ENCODE data around the gene LMX1B.

The LMX1B gene

GRCh38 chr9:126694206-126695081 is 80.7 kb downstream of the LMX1B start:
- Histone ChIP-seq H3K4me1 (ENCODE audit: control insufficient read depth, insufficient read depth, low read length, poor library complexity, severe bottlenecking) (no peaks in the 10 kb centered on the region), H3K9me3 (ENCODE audit: control insufficient read depth, low read length) (no peaks in the 10 kb centered on the region), H3K27ac (ENCODE audit: insufficient read depth, low read length, poor library complexity, severe bottlenecking) (no peak overlapping the region), H3K4me3 (ENCODE audit: insufficient read depth, low read depth, low read length, poor library complexity, severe bottlenecking) (no peak overlapping the region), H3K27me3 (replicated peaks; ENCODE audit: control insufficient read depth, insufficient read depth, low read length, poor library complexity, severe bottlenecking) (peaks cover 5% of the 10 kb centered on the region), H3K36me3 (ENCODE audit: control insufficient read depth, insufficient read depth, low read length) (no peaks in the 10 kb centered on the region)
- DNase-seq = no peak

DNA sequence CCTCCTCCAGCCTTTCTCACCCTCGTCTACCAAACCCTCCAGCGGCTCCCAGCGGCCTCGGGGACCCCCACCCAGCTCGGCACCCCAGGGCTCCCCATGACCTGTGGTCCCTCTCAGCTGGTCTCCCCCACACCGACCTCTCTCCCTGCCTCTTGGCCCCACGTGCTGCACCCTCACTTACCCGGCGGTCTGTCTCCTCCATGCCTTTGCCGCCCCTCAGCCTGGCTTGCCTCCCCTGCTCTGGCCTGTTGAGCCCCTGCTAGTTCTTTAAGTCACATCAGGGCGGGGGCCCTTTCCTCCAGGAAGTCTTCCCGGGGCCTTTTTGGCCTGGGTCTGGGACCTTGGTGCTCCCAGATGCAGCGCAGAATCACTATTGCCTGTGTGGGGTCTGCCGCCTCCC is 81.5 kb downstream of the LMX1B start:
- H3K27me3 ChIP-seq (replicated peaks; ENCODE audit: control insufficient read depth, insufficient read depth, low read length, poor library complexity, severe bottlenecking) = no peaks in the 10 kb centered on the region
- H3K4me1 ChIP-seq (ENCODE audit: control insufficient read depth, insufficient read depth, low read length, poor library complexity, severe bottlenecking) = no peaks in the 10 kb centered on the region
- no peak overlapping the region for H3K27ac ChIP-seq (ENCODE audit: insufficient read depth, low read length, poor library complexity, severe bottlenecking)
- H3K36me3 ChIP-seq (ENCODE audit: control insufficient read depth, insufficient read depth, low read length) = no peaks in the 10 kb centered on the region
- H3K9me3 ChIP-seq (ENCODE audit: control insufficient read depth, low read length) = no peaks in the 10 kb centered on the region
- no peak overlapping the region for H3K4me3 ChIP-seq (ENCODE audit: insufficient read depth, low read depth, low read length, poor library complexity, severe bottlenecking)
- DNase-seq = no peak

DNA sequence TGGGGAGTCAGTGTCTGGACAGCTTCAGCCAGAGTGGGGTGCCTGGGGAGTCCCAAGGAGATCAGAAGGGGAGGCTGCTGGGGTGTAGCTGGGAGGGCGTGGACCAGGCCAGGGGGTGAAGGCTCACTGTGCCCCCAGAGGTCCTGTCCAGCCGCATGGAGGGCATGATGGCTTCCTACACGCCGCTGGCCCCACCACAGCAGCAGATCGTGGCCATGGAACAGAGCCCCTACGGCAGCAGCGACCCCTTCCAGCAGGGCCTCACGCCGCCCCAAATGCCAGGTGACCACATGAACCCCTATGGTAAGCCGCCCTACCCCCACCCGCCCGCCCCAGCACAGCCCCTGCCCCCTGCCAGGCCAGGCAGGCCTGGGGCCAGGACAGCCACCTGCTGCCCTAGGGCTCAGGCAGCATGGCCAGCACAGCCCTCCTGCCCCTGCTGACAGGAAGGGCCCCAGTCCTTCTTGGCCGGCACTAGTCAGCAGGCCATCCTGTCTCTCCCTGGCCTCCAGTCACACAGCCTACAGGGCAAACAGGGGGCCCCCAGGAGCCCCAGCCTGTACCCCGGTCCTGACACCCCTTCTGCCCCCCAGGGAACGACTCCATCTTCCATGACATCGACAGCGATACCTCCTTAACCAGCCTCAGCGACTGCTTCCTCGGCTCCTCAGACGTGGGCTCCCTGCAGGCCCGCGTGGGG is 82.1 kb downstream of the LMX1B start:
- Histone ChIP-seq H3K4me3 (ENCODE audit: insufficient read depth, low read depth, low read length, poor library complexity, severe bottlenecking) (no peak overlapping the region), H3K27ac (ENCODE audit: insufficient read depth, low read length, poor library complexity, severe bottlenecking) (no peak overlapping the region), H3K27me3 (replicated peaks; ENCODE audit: control insufficient read depth, insufficient read depth, low read length, poor library complexity, severe bottlenecking) (no peaks in the 10 kb centered on the region), H3K36me3 (ENCODE audit: control insufficient read depth, insufficient read depth, low read length) (no peaks in the 10 kb centered on the region), H3K9me3 (ENCODE audit: control insufficient read depth, low read length) (no peaks in the 10 kb centered on the region), H3K4me1 (ENCODE audit: control insufficient read depth, insufficient read depth, low read length, poor library complexity, severe bottlenecking) (no peaks in the 10 kb centered on the region)
- DNase-seq = no peak

DNA sequence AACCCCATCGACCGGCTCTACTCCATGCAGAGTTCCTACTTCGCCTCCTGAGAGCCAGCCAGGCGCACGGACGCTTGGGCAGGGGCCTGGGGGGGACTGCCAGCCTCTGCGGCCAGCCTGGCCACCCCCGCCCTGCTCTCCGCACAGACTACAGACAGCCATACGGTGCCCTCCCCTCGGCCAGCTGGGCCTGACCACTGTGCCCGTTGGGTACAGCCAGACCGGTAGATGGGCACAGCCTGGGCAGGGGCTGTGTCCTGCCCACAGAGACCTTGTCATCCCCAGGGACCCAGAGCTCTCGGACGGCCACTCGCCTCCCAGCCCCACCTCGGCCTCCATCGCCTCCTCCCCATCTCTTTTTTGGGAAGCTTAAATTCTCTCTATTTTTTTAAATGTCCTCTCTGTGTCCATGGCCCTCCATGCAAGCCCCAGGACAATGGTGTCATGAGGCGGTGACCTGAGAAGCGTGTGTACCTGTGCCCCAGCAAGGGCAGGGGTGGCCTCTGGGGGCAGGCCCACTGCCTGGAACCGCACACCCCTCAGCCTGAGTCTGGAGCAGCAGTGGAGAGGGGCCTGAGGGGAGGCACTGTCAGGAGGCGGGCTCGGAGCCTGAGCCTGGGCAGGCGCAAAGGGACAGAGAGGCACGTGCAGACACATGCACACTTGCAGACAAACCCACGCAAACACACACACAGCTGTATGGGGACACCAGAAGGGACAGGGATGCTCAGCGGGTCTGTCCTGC is 82.8 kb downstream of the LMX1B start:
- Histone ChIP-seq H3K9me3 (ENCODE audit: control insufficient read depth, low read length) (no peaks in the 10 kb centered on the region), H3K27me3 (replicated peaks; ENCODE audit: control insufficient read depth, insufficient read depth, low read length, poor library complexity, severe bottlenecking) (no peaks in the 10 kb centered on the region), H3K36me3 (ENCODE audit: control insufficient read depth, insufficient read depth, low read length) (no peaks in the 10 kb centered on the region), H3K4me3 (ENCODE audit: insufficient read depth, low read depth, low read length, poor library complexity, severe bottlenecking) (no peak overlapping the region), H3K27ac (ENCODE audit: insufficient read depth, low read length, poor library complexity, severe bottlenecking) (no peak overlapping the region), H3K4me1 (ENCODE audit: control insufficient read depth, insufficient read depth, low read length, poor library complexity, severe bottlenecking) (no peaks in the 10 kb centered on the region)
- DNase-seq = no peak

DNA sequence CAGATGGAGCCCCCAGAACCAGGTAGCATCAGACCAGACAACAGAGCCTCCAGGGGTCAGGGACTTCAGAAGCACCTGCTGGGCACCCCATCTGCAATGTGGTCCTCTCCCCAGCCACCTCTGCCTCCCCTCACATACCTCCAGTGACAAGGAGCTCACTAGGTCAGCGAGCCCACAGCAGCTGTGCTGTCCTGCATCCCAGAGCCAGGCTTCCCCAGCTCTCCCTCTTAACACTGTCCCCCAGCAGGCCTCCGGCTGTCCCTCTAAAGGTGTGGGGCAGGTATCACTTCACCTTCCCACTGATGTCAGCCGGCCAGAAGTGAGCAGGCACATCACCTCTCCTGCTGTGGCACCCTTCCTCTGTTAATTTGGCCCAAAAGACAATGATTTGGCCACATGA is 83.6 kb downstream of the LMX1B start:
- Histone ChIP-seq H3K9me3 (ENCODE audit: control insufficient read depth, low read length) (no peaks in the 10 kb centered on the region), H3K4me1 (ENCODE audit: control insufficient read depth, insufficient read depth, low read length, poor library complexity, severe bottlenecking) (no peaks in the 10 kb centered on the region), H3K36me3 (ENCODE audit: control insufficient read depth, insufficient read depth, low read length) (no peaks in the 10 kb centered on the region), H3K27me3 (replicated peaks; ENCODE audit: control insufficient read depth, insufficient read depth, low read length, poor library complexity, severe bottlenecking) (no peaks in the 10 kb centered on the region), H3K4me3 (ENCODE audit: insufficient read depth, low read depth, low read length, poor library complexity, severe bottlenecking) (no peak overlapping the region), H3K27ac (ENCODE audit: insufficient read depth, low read length, poor library complexity, severe bottlenecking) (no peak overlapping the region)
- no peak for DNase-seq

GRCh38 chr9:126698251-126698650 is 84.5 kb downstream of the LMX1B start:
- no peak overlapping the region for H3K27ac ChIP-seq (ENCODE audit: insufficient read depth, low read length, poor library complexity, severe bottlenecking)
- H3K36me3 ChIP-seq (ENCODE audit: control insufficient read depth, insufficient read depth, low read length) = no peaks in the 10 kb centered on the region
- no peak for DNase-seq
- H3K4me1 ChIP-seq (ENCODE audit: control insufficient read depth, insufficient read depth, low read length, poor library complexity, severe bottlenecking) = no peaks in the 10 kb centered on the region
- no peaks in the 10 kb centered on the region for H3K27me3 ChIP-seq (replicated peaks; ENCODE audit: control insufficient read depth, insufficient read depth, low read length, poor library complexity, severe bottlenecking)
- no peaks in the 10 kb centered on the region for H3K9me3 ChIP-seq (ENCODE audit: control insufficient read depth, low read length)
- H3K4me3 ChIP-seq (ENCODE audit: insufficient read depth, low read depth, low read length, poor library complexity, severe bottlenecking) = no peak overlapping the region

GRCh38 chr9:126698756-126699155 is 85.0 kb downstream of the LMX1B start:
- Histone ChIP-seq H3K36me3 (ENCODE audit: control insufficient read depth, insufficient read depth, low read length) (no peaks in the 10 kb centered on the region), H3K9me3 (ENCODE audit: control insufficient read depth, low read length) (no peaks in the 10 kb centered on the region), H3K27me3 (replicated peaks; ENCODE audit: control insufficient read depth, insufficient read depth, low read length, poor library complexity, severe bottlenecking) (peaks cover 3% of the 10 kb centered on the region), H3K4me3 (ENCODE audit: insufficient read depth, low read depth, low read length, poor library complexity, severe bottlenecking) (no peak overlapping the region), H3K27ac (ENCODE audit: insufficient read depth, low read length, poor library complexity, severe bottlenecking) (no peak overlapping the region), H3K4me1 (ENCODE audit: control insufficient read depth, insufficient read depth, low read length, poor library complexity, severe bottlenecking) (no peaks in the 10 kb centered on the region)
- no peak for DNase-seq

DNA sequence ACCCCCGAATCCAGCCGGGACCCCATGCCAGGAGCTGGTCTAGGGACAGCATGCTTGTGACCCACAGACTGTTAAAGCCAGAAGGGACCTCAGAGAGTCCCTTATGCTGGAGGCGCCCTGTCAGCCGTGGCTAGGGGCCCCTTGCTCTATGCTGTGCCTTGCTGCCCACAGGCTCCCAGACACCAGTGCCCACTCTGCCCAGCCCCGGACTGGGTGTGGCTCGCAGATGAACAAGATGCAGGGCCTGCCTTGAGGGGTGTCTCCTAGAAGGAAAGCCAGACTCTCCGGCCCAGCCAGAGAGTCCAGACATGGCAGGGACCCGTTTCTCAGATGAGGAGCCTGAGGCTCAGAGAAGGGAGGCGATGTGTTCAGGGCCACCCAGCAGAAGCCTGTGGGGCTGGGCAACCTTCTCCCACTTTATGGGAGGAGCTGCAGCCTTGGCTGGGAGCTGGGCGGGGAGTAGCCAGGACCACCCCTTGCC is 85.7 kb downstream of the LMX1B start:
- Histone ChIP-seq H3K27me3 (replicated peaks; ENCODE audit: control insufficient read depth, insufficient read depth, low read length, poor library complexity, severe bottlenecking) (peaks cover 5% of the 10 kb centered on the region), H3K4me3 (ENCODE audit: insufficient read depth, low read depth, low read length, poor library complexity, severe bottlenecking) (no peak overlapping the region), H3K27ac (ENCODE audit: insufficient read depth, low read length, poor library complexity, severe bottlenecking) (no peak overlapping the region), H3K9me3 (ENCODE audit: control insufficient read depth, low read length) (no peaks in the 10 kb centered on the region), H3K36me3 (ENCODE audit: control insufficient read depth, insufficient read depth, low read length) (no peaks in the 10 kb centered on the region), H3K4me1 (ENCODE audit: control insufficient read depth, insufficient read depth, low read length, poor library complexity, severe bottlenecking) (no peaks in the 10 kb centered on the region)
- no peak for DNase-seq

DNA sequence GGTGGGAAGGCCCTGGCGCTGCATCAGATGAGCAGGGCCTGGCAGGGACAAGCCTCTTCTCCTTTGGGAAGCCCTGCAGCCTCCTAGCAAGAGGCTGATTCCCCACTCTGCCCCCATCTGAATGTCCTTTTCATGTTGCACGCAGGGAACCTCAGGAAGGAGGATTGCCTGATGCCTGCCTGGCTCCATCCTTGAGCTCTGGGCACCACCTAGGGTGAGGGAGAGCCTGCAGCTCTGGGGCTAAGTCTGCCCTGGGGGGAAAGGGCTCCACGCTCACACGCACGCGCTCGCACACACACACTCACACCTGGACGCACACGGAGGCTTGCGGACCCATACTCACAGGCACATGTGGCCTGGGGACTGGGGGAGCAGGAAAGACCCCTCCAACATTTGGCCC is 86.6 kb downstream of the LMX1B start:
- no peak for DNase-seq
- no peaks in the 10 kb centered on the region for H3K36me3 ChIP-seq (ENCODE audit: control insufficient read depth, insufficient read depth, low read length)
- H3K27ac ChIP-seq (ENCODE audit: insufficient read depth, low read length, poor library complexity, severe bottlenecking) = no peak overlapping the region
- peaks cover 3% of the 10 kb centered on the region for H3K4me1 ChIP-seq (ENCODE audit: control insufficient read depth, insufficient read depth, low read length, poor library complexity, severe bottlenecking)
- H3K27me3 ChIP-seq (replicated peaks; ENCODE audit: control insufficient read depth, insufficient read depth, low read length, poor library complexity, severe bottlenecking) = peaks cover 5% of the 10 kb centered on the region
- H3K9me3 ChIP-seq (ENCODE audit: control insufficient read depth, low read length) = no peaks in the 10 kb centered on the region
- H3K4me3 ChIP-seq (ENCODE audit: insufficient read depth, low read depth, low read length, poor library complexity, severe bottlenecking) = no peak overlapping the region

Measured in effector memory CD4-positive, alpha-beta T cell (primary cell).